Astrocyte (in vitro differentiated cells and primary cell): ENCODE results near the gene PPM1L.

Experiments used
- EZH2 ChIP-seq: IDR thresholded peaks from 2 replicates; pipeline ENCODE4 v1.6.1; 2012; ENCODE audit warnings: mild to moderate bottlenecking, low read length, inconsistent platforms; ENCODE audit not compliant: insufficient read depth
- TF ChIP-seq, protein P1 (sequence below): IDR thresholded peaks from 2 replicates; pipeline ENCODE4 v1.5.1; 2011; ENCODE audit warnings: low read depth, mild to moderate bottlenecking, inconsistent platforms, low read length, moderate library complexity; ENCODE audit not compliant: insufficient read depth

DNA sequence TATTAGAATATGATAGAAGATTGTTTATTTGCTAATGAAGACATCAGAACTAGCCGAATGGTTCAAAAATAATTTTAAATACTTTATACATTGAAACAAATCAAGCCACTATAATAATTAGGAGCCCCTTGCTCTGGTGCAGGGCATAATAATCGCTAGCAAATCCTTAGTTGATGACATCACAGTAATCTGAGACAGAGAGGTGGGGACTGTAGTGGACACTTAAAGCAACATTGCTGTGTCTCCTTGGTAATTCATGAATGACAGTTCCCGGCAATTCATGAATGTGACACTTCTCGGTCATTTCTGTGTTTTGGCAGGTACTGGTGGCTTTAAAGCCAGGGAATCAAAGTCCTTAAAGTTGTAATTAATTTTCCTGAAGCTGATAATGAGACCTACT lies 114.3 kb downstream of the PPM1L start:
- TF ChIP-seq, protein P1, sequence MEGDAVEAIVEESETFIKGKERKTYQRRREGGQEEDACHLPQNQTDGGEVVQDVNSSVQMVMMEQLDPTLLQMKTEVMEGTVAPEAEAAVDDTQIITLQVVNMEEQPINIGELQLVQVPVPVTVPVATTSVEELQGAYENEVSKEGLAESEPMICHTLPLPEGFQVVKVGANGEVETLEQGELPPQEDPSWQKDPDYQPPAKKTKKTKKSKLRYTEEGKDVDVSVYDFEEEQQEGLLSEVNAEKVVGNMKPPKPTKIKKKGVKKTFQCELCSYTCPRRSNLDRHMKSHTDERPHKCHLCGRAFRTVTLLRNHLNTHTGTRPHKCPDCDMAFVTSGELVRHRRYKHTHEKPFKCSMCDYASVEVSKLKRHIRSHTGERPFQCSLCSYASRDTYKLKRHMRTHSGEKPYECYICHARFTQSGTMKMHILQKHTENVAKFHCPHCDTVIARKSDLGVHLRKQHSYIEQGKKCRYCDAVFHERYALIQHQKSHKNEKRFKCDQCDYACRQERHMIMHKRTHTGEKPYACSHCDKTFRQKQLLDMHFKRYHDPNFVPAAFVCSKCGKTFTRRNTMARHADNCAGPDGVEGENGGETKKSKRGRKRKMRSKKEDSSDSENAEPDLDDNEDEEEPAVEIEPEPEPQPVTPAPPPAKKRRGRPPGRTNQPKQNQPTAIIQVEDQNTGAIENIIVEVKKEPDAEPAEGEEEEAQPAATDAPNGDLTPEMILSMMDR: no peak
- no peak for TF ChIP-seq EZH2
